Measurements from ENCODE around the gene LRP2. TPM values are rescaled to one million over a fixed set of nuclear protein-coding genes. Genes with fewer than 3 reads are reported as not detected.

The LRP2 gene
- total and polyA plus RNA-seq, 2 experiments from 2014 or later: 8.1 to 38.3 TPM

GRCh38 chr2:169237286-169237685 is 125.0 kb downstream of the LRP2 start:
- Histone ChIP-seq H3K4me1 (ENCODE audit: insufficient read depth) (no peaks in the 10 kb centered on the region), H3K4me2 (no peak overlapping the region), H3K4me3 (no peak overlapping the region), H3K9me2 (replicated peaks; ENCODE audit: insufficient read depth) (no peaks in the 10 kb centered on the region), H3K27ac (no peak overlapping the region), H2AFZ (no peak overlapping the region), H4K20me1 (ENCODE audit: insufficient read depth, poor library complexity, severe bottlenecking) (no peaks in the 10 kb centered on the region), H3K27me3 (no peaks in the 10 kb centered on the region), H3K79me2 (no peaks in the 10 kb centered on the region), H3K9me3 (ENCODE audit: low read depth) (no peaks in the 10 kb centered on the region), H3K36me3 (replicated peaks; ENCODE audit: insufficient read depth, low read depth) (no peaks in the 10 kb centered on the region)
- TF ChIP-seq EZH2phosphoT487 (IDR thresholded peaks at IDR 0.05; ENCODE audit: low read depth, severe bottlenecking, unreplicated experiment) (no peak), CTCF (IDR thresholded peaks at IDR 0.05; ENCODE audit: poor library complexity) (no peak), EZH2 (IDR thresholded peaks at IDR 0.05; ENCODE audit: borderline replicate concordance) (no peak)
- 87% methylated on average over 2 of the region's 2 CpGs for WGBS (ENCODE audit: low lambda C conversion rate, missing lambda C conversion rate)
- no peak for DNase-seq (ENCODE audit: low spot score)

- H3K9me2 ChIP-seq (replicated peaks; ENCODE audit: insufficient read depth): no peaks in the 10 kb centered on the region
- no peaks in the 10 kb centered on the region for H3K9me3 ChIP-seq (ENCODE audit: low read depth)
- no peak overlapping the region for H2AFZ ChIP-seq
- no peaks in the 10 kb centered on the region for H4K20me1 ChIP-seq (ENCODE audit: insufficient read depth, poor library complexity, severe bottlenecking)
- H3K4me2 ChIP-seq: no peak overlapping the region
- H3K4me3 ChIP-seq: no peak overlapping the region
- DNase-seq (ENCODE audit: low spot score): no peak
- H3K4me1 ChIP-seq (ENCODE audit: insufficient read depth): no peaks in the 10 kb centered on the region
- H3K27ac ChIP-seq: no peak overlapping the region
- no peaks in the 10 kb centered on the region for H3K36me3 ChIP-seq (replicated peaks; ENCODE audit: insufficient read depth, low read depth)
- 82% methylated on average over 11 of the region's 11 CpGs for WGBS (ENCODE audit: low lambda C conversion rate, missing lambda C conversion rate)
- H3K27me3 ChIP-seq: no peaks in the 10 kb centered on the region
- no peak for TF ChIP-seq EZH2phosphoT487 (IDR thresholded peaks at IDR 0.05; ENCODE audit: low read depth, severe bottlenecking, unreplicated experiment)
- no peak for TF ChIP-seq CTCF (IDR thresholded peaks at IDR 0.05; ENCODE audit: poor library complexity)
- no peak for TF ChIP-seq EZH2 (IDR thresholded peaks at IDR 0.05; ENCODE audit: borderline replicate concordance)
- no peaks in the 10 kb centered on the region for H3K79me2 ChIP-seq
These were observed 129.7 kb downstream of the LRP2 start for GRCh38 chr2:169232551-169233154.

GRCh38 chr2:169230204-169230603 is 132.1 kb downstream of the LRP2 start:
- Histone ChIP-seq H3K4me1 (ENCODE audit: insufficient read depth) (no peaks in the 10 kb centered on the region), H2AFZ (no peak overlapping the region), H3K36me3 (replicated peaks; ENCODE audit: insufficient read depth, low read depth) (no peaks in the 10 kb centered on the region), H3K27ac (no peak overlapping the region), H3K9me2 (replicated peaks; ENCODE audit: insufficient read depth) (no peaks in the 10 kb centered on the region), H3K79me2 (no peaks in the 10 kb centered on the region), H3K9me3 (ENCODE audit: low read depth) (no peaks in the 10 kb centered on the region), H4K20me1 (ENCODE audit: insufficient read depth, poor library complexity, severe bottlenecking) (no peaks in the 10 kb centered on the region), H3K27me3 (no peaks in the 10 kb centered on the region), H3K4me2 (no peak overlapping the region), H3K4me3 (no peak overlapping the region)
- no peak for DNase-seq (ENCODE audit: low spot score)
- 79% methylated on average over 2 of the region's 2 CpGs for WGBS (ENCODE audit: low lambda C conversion rate, missing lambda C conversion rate)
- TF ChIP-seq EZH2phosphoT487 (IDR thresholded peaks at IDR 0.05; ENCODE audit: low read depth, severe bottlenecking, unreplicated experiment) (no peak), CTCF (IDR thresholded peaks at IDR 0.05; ENCODE audit: poor library complexity) (no peak), EZH2 (IDR thresholded peaks at IDR 0.05; ENCODE audit: borderline replicate concordance) (no peak)

DNA sequence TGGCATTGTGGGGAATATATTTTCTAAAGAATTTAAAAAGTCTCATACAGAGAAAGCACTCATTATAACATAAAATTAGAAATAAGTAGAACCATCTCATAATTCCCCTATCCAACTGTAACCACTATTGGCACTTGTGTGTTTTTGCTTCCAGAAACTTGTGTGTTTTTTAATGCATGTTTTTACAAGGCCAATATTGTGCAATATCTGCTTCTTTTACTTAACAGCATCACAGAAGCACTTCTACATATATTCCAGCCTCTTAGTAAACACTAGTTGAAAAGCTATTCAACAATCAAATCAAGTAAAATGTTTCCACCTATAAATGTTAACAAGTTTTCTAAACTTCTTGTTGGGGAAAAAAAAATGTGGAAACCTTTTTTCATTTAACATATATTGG is 132.7 kb downstream of the LRP2 start:
- H3K79me2 ChIP-seq: no peaks in the 10 kb centered on the region
- no peaks in the 10 kb centered on the region for H3K36me3 ChIP-seq (replicated peaks; ENCODE audit: insufficient read depth, low read depth)
- TF ChIP-seq EZH2phosphoT487 (IDR thresholded peaks at IDR 0.05; ENCODE audit: low read depth, severe bottlenecking, unreplicated experiment) (no peak), CTCF (IDR thresholded peaks at IDR 0.05; ENCODE audit: poor library complexity) (no peak), EZH2 (IDR thresholded peaks at IDR 0.05; ENCODE audit: borderline replicate concordance) (no peak)
- no peaks in the 10 kb centered on the region for H3K9me2 ChIP-seq (replicated peaks; ENCODE audit: insufficient read depth)
- no peak overlapping the region for H3K4me2 ChIP-seq
- no peak overlapping the region for H3K4me3 ChIP-seq
- H3K27ac ChIP-seq: no peak overlapping the region
- no peaks in the 10 kb centered on the region for H3K27me3 ChIP-seq
- no peak for DNase-seq (ENCODE audit: low spot score)
- no peak overlapping the region for H2AFZ ChIP-seq
- H3K9me3 ChIP-seq (ENCODE audit: low read depth): no peaks in the 10 kb centered on the region
- H4K20me1 ChIP-seq (ENCODE audit: insufficient read depth, poor library complexity, severe bottlenecking): no peaks in the 10 kb centered on the region
- no peaks in the 10 kb centered on the region for H3K4me1 ChIP-seq (ENCODE audit: insufficient read depth)

Measured in hepatocyte (in vitro differentiated cells).